GM13977 (cell line): ENCODE data around the gene ATRNL1.
"Not testable (repeated sequence)": the region's sequence is repeated elsewhere in the genome, so short reads cannot be mapped to it uniquely, and the experiment has no call there.

ENCODE experiments used
- DNase-seq: peaks from one replicate; pipeline ENCODE4 v3.0.0; 2012; ENCODE audit warnings: low spot score
- in situ Hi-C: fragments of 300-500 bp; cut with MboI; formaldehyde crosslinking; loops from one replicate; pipeline ENCODE4 v1.12.0; 2022; ENCODE audit warnings: low sequenced_read_pairs, low pct_unique_long_range_greater_than_20kb, mixed read lengths, inconsistent platforms; ENCODE audit not compliant: unreplicated experiment
- TF ChIP-seq, protein P1 (sequence below): IDR thresholded peaks from 2 replicates; pipeline ENCODE4 v1.5.1; 2012; ENCODE audit warnings: mild to moderate bottlenecking, control low read depth; ENCODE audit not compliant: insufficient read depth; ENCODE audit errors: extremely low read depth, missing control alignments

ATRNL1 gene

DNA sequence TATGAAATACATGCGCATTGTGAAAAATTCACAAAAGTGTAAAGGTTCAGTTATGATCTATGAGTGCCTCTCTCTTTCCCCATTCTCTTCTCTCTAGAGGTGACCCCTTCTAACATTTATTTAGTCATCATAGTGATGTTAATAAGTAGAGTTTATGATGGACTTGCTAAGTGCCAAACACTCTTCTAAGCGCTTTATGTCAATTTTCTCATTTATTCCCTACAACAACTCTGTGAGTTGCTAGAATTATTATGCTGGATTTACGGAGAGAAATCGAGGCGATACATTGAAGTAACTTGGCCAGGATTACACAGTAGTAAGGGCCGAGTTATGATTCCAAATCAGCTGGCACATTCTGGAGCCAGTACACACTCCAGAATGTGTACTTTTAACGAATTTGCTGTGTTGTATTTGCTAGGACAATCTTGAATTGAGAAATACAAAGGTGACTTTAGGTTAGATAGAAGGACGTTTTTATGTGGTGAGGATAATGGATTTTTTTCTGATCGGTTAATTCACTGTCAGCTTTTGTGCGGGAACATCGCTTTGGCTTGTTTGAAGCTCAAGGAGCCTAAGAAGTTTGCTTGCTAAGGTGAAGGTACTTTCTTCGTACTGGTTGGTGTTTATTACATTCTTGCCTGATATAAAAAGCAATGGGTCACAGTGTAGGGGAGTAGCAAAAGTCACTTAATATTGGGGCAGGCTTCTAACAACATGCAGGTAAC lies 1.4 kb downstream of the ATRNL1 start:
- DNase-seq = no peak
- in situ Hi-C loops = no loop called here
- TF ChIP-seq, protein P1, sequence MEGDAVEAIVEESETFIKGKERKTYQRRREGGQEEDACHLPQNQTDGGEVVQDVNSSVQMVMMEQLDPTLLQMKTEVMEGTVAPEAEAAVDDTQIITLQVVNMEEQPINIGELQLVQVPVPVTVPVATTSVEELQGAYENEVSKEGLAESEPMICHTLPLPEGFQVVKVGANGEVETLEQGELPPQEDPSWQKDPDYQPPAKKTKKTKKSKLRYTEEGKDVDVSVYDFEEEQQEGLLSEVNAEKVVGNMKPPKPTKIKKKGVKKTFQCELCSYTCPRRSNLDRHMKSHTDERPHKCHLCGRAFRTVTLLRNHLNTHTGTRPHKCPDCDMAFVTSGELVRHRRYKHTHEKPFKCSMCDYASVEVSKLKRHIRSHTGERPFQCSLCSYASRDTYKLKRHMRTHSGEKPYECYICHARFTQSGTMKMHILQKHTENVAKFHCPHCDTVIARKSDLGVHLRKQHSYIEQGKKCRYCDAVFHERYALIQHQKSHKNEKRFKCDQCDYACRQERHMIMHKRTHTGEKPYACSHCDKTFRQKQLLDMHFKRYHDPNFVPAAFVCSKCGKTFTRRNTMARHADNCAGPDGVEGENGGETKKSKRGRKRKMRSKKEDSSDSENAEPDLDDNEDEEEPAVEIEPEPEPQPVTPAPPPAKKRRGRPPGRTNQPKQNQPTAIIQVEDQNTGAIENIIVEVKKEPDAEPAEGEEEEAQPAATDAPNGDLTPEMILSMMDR = no peak

DNA sequence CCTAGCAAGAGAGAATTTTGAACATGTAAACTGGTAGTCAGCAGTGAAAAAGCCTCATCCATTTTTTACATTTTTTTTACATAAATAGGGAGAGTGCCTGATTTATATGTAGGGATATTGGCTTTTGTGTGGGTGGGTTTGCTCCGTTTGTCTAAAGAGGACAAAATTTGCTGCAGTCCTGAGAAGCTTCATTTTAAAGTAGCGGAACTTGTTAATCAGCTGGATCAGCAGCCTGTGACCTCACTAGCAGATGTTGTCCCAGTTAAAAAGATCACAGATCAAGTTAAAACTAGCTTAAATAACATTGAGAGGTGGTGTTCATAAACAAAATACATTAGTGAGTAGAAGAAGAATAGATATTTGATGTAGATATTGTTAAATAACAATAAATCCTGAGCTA lies 2.6 kb downstream of the ATRNL1 start:
- TF ChIP-seq, protein P1 = no peak
- DNase-seq = no peak
- in situ Hi-C loops = no loop called here

DNA sequence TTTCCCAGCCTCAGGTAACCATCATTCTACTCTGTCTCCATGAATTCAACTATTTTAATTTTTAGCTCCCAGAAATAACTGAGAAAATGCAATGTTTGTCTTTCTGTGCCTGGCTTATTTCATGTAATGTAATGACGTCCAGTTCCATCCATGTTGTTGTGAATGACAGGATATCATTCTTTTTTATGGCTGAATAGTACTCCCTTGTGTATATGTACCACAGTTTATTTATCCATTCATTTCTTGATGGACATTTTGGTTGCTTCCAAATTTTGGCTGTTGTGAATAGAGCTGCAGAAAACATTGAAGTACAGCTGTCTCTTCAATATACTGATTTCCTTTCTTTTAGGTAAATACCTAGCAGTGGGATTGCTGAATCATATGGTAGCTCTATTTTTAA lies 10.5 kb downstream of the ATRNL1 start:
- in situ Hi-C loops = no loop called here
- TF ChIP-seq, protein P1 = no peak
- no peak for DNase-seq

DNA sequence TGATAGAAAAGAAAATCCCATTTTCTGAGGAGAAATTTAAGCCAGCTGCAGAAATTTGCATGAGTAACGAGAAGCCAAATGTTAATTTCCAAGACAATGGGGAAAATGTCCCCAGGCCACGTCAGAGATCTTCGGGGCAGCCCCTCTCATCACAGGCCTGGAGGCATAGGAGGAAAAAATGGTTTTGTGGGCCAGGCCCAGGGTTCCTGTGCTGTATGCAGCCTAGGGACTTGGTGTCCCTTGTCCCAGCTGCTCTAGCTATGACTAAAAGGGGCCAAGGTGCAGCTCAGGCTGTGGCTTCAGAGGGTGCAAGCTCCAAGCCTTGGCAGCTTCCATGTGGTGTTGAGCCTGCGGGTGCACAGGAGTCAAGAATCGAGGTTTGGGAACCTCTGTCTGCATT lies 12.2 kb downstream of the ATRNL1 start:
- DNase-seq, in situ Hi-C loops: not testable (repeated sequence)

DNA sequence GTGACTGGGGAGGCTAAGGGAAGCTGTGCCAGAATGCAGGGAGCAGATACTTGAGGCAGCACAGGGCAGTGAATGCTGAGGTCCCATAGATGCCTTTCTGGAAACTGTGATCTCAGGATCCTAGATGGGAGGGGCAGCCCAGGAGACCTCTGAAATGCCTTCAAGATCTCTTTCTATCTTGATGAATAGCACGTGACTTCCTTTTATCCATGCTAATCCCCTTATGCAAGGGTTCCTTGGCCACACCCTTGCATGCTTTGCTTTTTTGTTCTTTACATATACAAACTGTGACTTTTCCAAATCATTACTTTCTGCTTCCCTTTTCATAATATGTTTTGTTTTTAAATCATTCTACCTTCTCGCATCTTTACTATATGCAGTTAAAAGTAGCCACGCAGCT lies 14.7 kb downstream of the ATRNL1 start:
- in situ Hi-C loops = no loop called here
- DNase-seq = no peak
- TF ChIP-seq, protein P1 = no peak

DNA sequence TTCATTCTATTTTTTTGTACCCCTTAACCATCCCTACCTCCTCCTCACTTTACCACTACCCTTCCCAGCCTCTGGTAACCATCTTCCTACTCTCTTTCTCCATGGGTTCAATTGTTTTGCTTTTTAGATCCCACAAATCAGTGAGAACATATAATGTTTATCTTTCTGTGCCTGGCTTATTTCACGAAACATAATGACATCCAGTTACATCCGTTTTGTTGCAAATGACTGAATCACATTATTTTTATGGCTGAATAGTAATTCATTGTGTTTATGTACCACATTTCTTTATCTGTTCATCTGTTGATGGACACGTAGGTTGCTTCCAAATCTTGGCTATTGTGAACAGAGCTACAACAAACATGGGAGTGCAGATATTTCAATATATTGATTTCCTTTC lies 24.1 kb downstream of the ATRNL1 start:
- no peak for DNase-seq
- TF ChIP-seq, protein P1 = no peak
- in situ Hi-C loops = no loop called here

DNA sequence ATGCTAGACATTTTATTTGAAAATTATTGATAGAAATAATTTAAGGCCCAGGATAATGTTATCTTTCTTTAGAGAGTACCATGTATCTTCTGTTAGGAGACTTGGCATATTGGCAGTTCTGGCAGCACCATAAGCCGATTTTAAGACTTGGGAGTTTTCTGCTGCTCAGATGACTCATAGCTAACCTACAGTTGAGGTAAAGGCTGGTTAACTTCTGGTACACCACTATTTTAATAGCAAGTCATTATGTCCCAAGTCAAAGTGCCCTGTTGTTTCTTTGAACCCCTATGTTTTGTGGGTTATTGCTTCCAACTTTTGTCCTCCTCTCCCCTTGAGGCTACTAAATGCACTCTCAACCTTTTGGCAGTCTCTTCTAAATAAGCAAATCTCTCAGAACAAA lies 25.2 kb downstream of the ATRNL1 start:
- in situ Hi-C loops = no loop called here
- TF ChIP-seq, protein P1 = no peak
- DNase-seq = no peak
